GM12875 (cell line): ENCODE measurements around the gene PITX1.

Experiments
- H3K4me3 ChIP-seq: one replicate; pipeline ENCODE4 v1.5.1; 2011; ENCODE audit warnings: low read depth, low read length, control low read depth
- TF ChIP-seq, protein P1 (sequence below): IDR thresholded peaks from 2 replicates; pipeline ENCODE4 v1.5.1; 2011; ENCODE audit warnings: low read depth, mild to moderate bottlenecking, control low read depth, inconsistent platforms, low read length, moderate library complexity, borderline replicate concordance; ENCODE audit not compliant: insufficient read depth

PITX1 gene

DNA sequence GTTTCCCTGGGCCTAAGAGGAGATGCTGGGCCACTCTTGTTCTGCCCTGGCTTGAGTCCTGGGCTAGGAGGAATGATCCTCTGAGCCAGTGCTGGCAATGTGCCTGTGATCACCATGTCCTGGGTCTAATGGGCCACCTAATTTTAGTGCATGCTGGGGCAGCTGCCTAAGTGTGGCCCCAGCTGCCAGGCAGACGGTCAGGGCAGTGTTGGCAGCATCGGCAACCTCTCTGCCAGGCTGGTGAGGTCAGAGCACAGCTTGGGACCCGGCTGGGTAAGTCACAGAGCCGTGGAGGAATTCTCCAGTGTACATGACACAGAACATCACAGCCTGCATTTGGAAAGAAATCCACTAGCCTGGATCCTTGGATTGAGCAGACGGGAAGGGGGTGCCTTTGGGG is 21.4 kb upstream of the PITX1 start:
- H3K4me3 ChIP-seq, result no peak overlapping the region
- TF ChIP-seq, protein P1, sequence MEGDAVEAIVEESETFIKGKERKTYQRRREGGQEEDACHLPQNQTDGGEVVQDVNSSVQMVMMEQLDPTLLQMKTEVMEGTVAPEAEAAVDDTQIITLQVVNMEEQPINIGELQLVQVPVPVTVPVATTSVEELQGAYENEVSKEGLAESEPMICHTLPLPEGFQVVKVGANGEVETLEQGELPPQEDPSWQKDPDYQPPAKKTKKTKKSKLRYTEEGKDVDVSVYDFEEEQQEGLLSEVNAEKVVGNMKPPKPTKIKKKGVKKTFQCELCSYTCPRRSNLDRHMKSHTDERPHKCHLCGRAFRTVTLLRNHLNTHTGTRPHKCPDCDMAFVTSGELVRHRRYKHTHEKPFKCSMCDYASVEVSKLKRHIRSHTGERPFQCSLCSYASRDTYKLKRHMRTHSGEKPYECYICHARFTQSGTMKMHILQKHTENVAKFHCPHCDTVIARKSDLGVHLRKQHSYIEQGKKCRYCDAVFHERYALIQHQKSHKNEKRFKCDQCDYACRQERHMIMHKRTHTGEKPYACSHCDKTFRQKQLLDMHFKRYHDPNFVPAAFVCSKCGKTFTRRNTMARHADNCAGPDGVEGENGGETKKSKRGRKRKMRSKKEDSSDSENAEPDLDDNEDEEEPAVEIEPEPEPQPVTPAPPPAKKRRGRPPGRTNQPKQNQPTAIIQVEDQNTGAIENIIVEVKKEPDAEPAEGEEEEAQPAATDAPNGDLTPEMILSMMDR, result no peak

DNA sequence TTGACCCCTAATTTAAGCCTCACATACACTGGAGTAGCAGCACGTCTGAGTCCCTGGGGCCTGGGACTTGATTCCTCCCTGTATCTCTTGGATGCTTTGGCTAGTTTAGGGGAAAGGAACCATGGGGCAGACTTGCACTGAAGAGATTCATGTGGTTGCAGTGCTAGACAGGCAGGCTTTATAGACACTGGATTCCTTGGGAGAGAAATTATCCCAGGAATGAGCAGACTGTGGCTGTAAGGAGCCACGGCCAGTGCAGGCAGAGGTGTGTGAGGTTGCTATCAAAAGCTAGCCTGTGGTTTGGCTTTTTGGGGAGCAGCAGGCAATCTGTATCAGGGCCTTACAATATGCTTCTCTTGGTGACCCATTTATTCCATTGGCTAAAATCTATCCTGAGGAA is 20.5 kb upstream of the PITX1 start:
- no peak overlapping the region for H3K4me3 ChIP-seq
- TF ChIP-seq, protein P1, result no peak

DNA sequence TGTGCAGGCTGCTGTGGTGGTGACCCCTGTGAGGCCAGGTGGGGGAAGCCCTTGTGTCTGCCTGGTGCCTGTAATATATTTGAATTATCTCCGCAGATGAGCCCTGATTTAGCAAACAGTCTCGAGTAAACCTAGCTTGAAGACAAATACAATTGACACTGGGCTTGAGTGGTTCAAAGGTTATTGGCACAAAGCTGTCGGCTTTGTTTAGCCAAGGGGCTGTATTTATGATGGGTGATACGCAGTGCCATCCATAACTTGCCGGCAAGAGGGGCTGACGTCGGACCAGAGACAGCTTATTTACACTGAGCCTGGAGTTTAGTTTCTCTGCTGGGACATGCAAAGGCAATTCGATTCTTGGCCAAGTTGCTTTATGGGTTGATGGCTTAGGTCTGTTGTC is 20.0 kb upstream of the PITX1 start:
- no peak overlapping the region for H3K4me3 ChIP-seq
- TF ChIP-seq, protein P1, result no peak

DNA sequence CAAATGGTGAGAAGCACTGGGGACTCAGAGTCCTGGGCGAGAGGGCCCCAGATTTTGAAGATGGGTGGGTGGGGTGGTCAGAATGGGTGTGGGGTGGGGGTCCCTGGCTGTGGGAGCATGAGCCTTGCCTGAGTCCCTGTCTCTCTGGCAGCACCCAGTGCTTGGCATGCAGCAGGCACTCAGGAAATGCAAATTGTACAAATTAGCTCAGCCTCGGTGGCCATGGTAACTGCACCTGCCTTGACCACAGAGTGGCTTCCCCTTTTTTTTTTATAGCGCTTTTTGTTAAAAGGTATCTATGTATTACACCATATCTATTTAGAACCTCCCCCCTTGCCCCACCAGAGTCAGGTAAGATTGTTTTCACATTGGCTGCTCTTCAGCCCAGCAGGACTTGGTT is 19.2 kb upstream of the PITX1 start:
- TF ChIP-seq, protein P1, result no peak
- H3K4me3 ChIP-seq, result no peak overlapping the region

DNA sequence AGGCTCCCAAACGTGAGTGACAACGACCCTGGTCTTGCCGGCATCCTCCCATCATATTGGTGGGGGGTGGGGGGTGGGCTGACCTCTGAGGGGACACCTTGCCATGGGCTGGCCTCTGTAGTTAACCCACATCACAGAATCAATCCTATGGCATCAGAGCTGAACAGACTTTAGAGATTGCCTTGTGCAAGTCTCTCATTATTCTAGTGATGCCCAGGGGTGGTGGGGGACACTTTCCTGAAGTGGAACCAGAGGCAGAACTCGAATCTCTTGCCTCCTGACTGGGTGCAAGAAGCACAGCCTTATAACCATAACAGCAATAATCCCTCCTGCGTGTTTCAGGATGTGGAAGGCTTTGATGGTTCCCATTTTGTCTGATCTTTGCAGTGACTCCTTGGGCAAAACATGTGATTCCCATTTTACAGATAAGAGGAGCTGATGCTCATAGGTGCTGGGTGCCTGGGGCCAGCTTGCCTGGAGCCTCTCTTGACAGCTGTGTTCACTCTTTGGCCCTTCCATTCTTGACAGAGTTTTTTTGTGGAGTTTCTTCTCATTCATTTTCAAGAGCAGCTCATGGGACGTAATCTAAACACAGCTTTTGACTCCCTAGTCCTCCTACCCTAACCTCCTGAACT is 18.6 kb upstream of the PITX1 start:
- TF ChIP-seq, protein P1, result no peak
- no peak overlapping the region for H3K4me3 ChIP-seq

DNA sequence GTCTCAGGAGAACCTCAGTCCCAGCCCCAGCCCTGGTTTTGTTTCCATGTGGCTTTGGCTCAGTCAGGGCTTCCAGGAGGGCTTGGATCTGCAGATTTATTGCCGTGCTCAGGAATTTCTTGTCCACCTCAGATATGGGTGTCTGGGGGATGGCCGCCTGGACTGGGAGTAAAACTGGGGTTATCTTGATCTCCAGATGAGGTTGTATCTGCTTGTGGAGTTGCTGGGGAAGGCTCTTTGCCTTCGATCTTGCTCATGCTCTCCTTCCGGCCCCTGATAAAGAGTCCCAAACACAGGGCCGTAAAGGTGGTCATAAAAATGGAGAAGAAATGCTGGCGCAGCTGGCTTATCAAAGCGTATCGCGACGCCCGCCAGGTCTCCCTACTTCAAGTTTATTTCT is 17.8 kb upstream of the PITX1 start:
- no peak overlapping the region for H3K4me3 ChIP-seq
- TF ChIP-seq, protein P1, result no peak

DNA sequence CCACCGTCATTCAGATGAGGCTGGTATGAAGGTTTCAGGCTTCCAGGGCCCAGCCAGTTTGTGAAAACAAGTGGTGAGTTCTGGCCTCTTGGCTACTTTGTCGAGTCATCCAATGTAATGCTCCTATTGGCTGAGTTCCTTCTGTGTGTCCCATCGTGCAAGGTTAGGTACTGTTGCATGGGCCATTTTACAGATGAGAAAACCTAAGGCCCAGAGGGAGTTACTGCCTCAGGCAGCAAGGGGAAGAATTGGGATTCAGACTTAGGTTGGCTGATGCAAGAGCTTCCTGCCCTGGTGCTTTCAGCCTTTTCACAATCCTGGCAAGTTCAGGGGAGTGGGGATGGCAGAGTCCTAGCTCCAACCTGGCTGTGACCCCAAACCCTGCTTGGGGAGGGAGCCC is 17.4 kb upstream of the PITX1 start:
- TF ChIP-seq, protein P1, result no peak
- no peak overlapping the region for H3K4me3 ChIP-seq
